ENCODE results near the gene STOML2. TPM values are rescaled to one million over a fixed set of nuclear protein-coding genes. Genes with fewer than 3 reads are reported as not detected.

STOML2 gene
- polyA plus RNA-seq, 1 donor (not counting 4 experiments of a cell fraction or from before 2014, with no cell fraction given), result 149 TPM

- Histone ChIP-seq H3K36me3 (ENCODE audit: control insufficient read depth in 2 of 2, extremely low read depth in 1 of 2, insufficient read depth in 2 of 2, low read length in 2 of 2) (peaks cover 0 to 4% of the 10 kb centered on the region in 2 experiments), H3K27ac (ENCODE audit: control insufficient read depth, insufficient read depth, low read length) (peak within 1 kb of the TSS; percentile 76), H3K4me3 (ENCODE audit: control insufficient read depth in 2 of 3, extremely low read depth in 1 of 3, insufficient read depth in 2 of 3, low read depth in 1 of 3, low read length in 3 of 3) (peak within 1 kb of the TSS; percentile 51 to 93 (median 84)), H2AFZ (ENCODE audit: control insufficient read depth, low read length) (peak within 1 kb of the TSS; percentile 87), H3K4me2 (ENCODE audit: control insufficient read depth, extremely low read depth, insufficient read depth, low read depth, low read length) (peak within 1 kb of the TSS; percentile 93), H4K20me1 (ENCODE audit: control insufficient read depth, extremely low read depth, insufficient read depth, low read length) (no peaks in the 10 kb centered on the region), H3K27me3 (ENCODE audit: control insufficient read depth, extremely low read depth, insufficient read depth, low read length) (no peaks in the 10 kb centered on the region), H3K9me1 (ENCODE audit: control insufficient read depth, extremely low read depth, insufficient read depth, low read length) (no peaks in the 10 kb centered on the region), H3K4me1 (ENCODE audit: control insufficient read depth, extremely low read depth, insufficient read depth, low read length) (peaks cover 12% of the 10 kb centered on the region), H3K9ac (ENCODE audit: control insufficient read depth, extremely low read depth, insufficient read depth, low read length) (peak within 1 kb of the TSS; percentile 82), H3K79me2 (ENCODE audit: control insufficient read depth, insufficient read depth, low read length) (peaks cover 16% of the 10 kb centered on the region), H3K9me3 (ENCODE audit: control insufficient read depth, low read depth, low read length) (no peaks in the 10 kb centered on the region)
- TF ChIP-seq EZH2 (IDR thresholded peaks at IDR 0.05; ENCODE audit: low read length), result no peak
- TF ChIP-seq CTCF (optimal IDR thresholded peaks at IDR 0.05 in 1 of 3, IDR thresholded peaks at IDR 0.05 in 1 of 3, conservative IDR thresholded peaks at IDR 0.05 in 1 of 3; ENCODE audit: extremely low read depth in 1 of 3, insufficient read depth in 2 of 3, low read length in 3 of 3), result no peak
- no peak for DNase-seq (ENCODE audit: low read depth, low spot score)
- FAIRE-seq, result peak; percentile 49
- dilution Hi-C loops (cut with MboI; ENCODE audit: extremely low pct_ligation_motif_present, low sequenced_read_pairs), result no loop called here
These were observed 23.2 kb downstream of the STOML2 start, which contains the start of gene FANCG for GRCh38 chr9:35079426-35080341. FANCG (minus strand) TSS chr9:35079942; CDS start chr9:35079524, 418 bp downstream.

- dilution Hi-C loops (cut with MboI; ENCODE audit: extremely low pct_ligation_motif_present, low sequenced_read_pairs), result no loop called here
- peak overlapping the region; percentile 82 for H3K9ac ChIP-seq (ENCODE audit: control insufficient read depth, extremely low read depth, insufficient read depth, low read length)
- peak overlapping the region; percentile 87 for H2AFZ ChIP-seq (ENCODE audit: control insufficient read depth, low read length)
- H3K36me3 ChIP-seq (ENCODE audit: control insufficient read depth in 2 of 2, extremely low read depth in 1 of 2, insufficient read depth in 2 of 2, low read length in 2 of 2), result peaks cover 0 to 4% of the 10 kb centered on the region in 2 experiments
- peaks cover 16% of the 10 kb centered on the region for H3K79me2 ChIP-seq (ENCODE audit: control insufficient read depth, insufficient read depth, low read length)
- H3K4me1 ChIP-seq (ENCODE audit: control insufficient read depth, extremely low read depth, insufficient read depth, low read length), result peaks cover 12% of the 10 kb centered on the region
- no peaks in the 10 kb centered on the region for H3K9me3 ChIP-seq (ENCODE audit: control insufficient read depth, low read depth, low read length)
- DNase-seq (ENCODE audit: low read depth, low spot score) (no peak), FAIRE-seq (no peak)
- H4K20me1 ChIP-seq (ENCODE audit: control insufficient read depth, extremely low read depth, insufficient read depth, low read length), result no peaks in the 10 kb centered on the region
- peak overlapping the region; percentile 76 for H3K27ac ChIP-seq (ENCODE audit: control insufficient read depth, insufficient read depth, low read length)
- no peak for TF ChIP-seq EZH2 (IDR thresholded peaks at IDR 0.05; ENCODE audit: low read length)
- no peak for TF ChIP-seq CTCF (optimal IDR thresholded peaks at IDR 0.05 in 1 of 3, IDR thresholded peaks at IDR 0.05 in 1 of 3, conservative IDR thresholded peaks at IDR 0.05 in 1 of 3; ENCODE audit: extremely low read depth in 1 of 3, insufficient read depth in 2 of 3, low read length in 3 of 3)
- peak overlapping the region; percentile 51 to 93 (median 84) for H3K4me3 ChIP-seq (ENCODE audit: control insufficient read depth in 2 of 3, extremely low read depth in 1 of 3, insufficient read depth in 2 of 3, low read depth in 1 of 3, low read length in 3 of 3)
- no peaks in the 10 kb centered on the region for H3K27me3 ChIP-seq (ENCODE audit: control insufficient read depth, extremely low read depth, insufficient read depth, low read length)
- H3K9me1 ChIP-seq (ENCODE audit: control insufficient read depth, extremely low read depth, insufficient read depth, low read length), result no peaks in the 10 kb centered on the region
- peak overlapping the region; percentile 93 for H3K4me2 ChIP-seq (ENCODE audit: control insufficient read depth, extremely low read depth, insufficient read depth, low read depth, low read length)
These were observed 23.9 kb downstream of the STOML2 start for GRCh38 chr9:35079041-35079425.
